DND-41 (cell line): ENCODE measurements around the gene FNBP1.
A peak's percentile ranks its signal among the peaks of the same experiment; 100 is the strongest.
"Not testable (repeated sequence)": the region's sequence is repeated elsewhere in the genome, so short reads cannot be mapped to it uniquely, and the experiment has no call there.

Source experiments
- ATAC-seq: fragments of 200-7000 bp; cut with Tn5 transposase; 3 replicates; pipeline ENCODE4 v1.9.1; 2021; ENCODE audit warnings: low read depth; ENCODE audit not compliant: insufficient read depth
- DNase-seq: peaks from one replicate; pipeline ENCODE4 v3.0.0-alpha.2; 2020
- H2AFZ ChIP-seq: 2 replicates; pipeline ENCODE4 v1.6.0; 2012; ENCODE audit warnings: low read depth, low read length
- H3K27ac ChIP-seq: 2 replicates; pipeline ENCODE4 v1.5.1; 2012; ENCODE audit warnings: low read length, inconsistent platforms
- H3K27me3 ChIP-seq: fragments of 200-600 bp; sonication (generic); 2 replicates; pipeline ENCODE4 v1.6.0; 2012; ENCODE audit warnings: low read length, mild to moderate bottlenecking, inconsistent platforms; ENCODE audit not compliant: insufficient read depth, poor library complexity
- H3K36me3 ChIP-seq: 2 replicates; pipeline ENCODE4 v1.5.1; 2012; ENCODE audit warnings: low read length, inconsistent platforms; ENCODE audit not compliant: insufficient read depth
- H3K4me1 ChIP-seq: 2 replicates; pipeline ENCODE4 v1.5.1; 2012; ENCODE audit warnings: mild to moderate bottlenecking, low read length; ENCODE audit not compliant: insufficient read depth
- H3K4me2 ChIP-seq: 2 replicates; pipeline ENCODE4 v1.6.0; 2012; ENCODE audit warnings: mild to moderate bottlenecking, moderate library complexity, low read length, inconsistent platforms; ENCODE audit not compliant: insufficient read depth
- H3K4me3 ChIP-seq, 2 experiments: fragments of 200-600 bp in 1 of 2; shearing (Covaris generic) in 1 of 2; 2 replicates each; pipeline ENCODE4 v1.5.1; 2012 to 2016; ENCODE audit warnings: inconsistent platforms in 2 of 2, low read length in 2 of 2, mild to moderate bottlenecking in 2 of 2, low read depth in 1 of 2, moderate library complexity in 1 of 2
- H3K79me2 ChIP-seq: 2 replicates; pipeline ENCODE4 v1.6.0; 2012; ENCODE audit warnings: low read length, inconsistent platforms; ENCODE audit not compliant: insufficient read depth
- H3K9ac ChIP-seq: 2 replicates; pipeline ENCODE4 v1.6.0; 2012; ENCODE audit warnings: low read depth, mild to moderate bottlenecking, inconsistent platforms, low read length, moderate library complexity
- H3K9me3 ChIP-seq: 2 replicates; pipeline ENCODE4 v1.5.1; 2012; ENCODE audit warnings: low read length, moderate library complexity, mild to moderate bottlenecking, inconsistent platforms; ENCODE audit not compliant: insufficient read depth, severe bottlenecking
- H4K20me1 ChIP-seq: 2 replicates; pipeline ENCODE4 v1.6.0; 2012; ENCODE audit warnings: low read length; ENCODE audit not compliant: insufficient read depth
- CTCF ChIP-seq: IDR thresholded peaks from 2 replicates; pipeline ENCODE4 v1.5.1; 2012; ENCODE audit warnings: borderline replicate concordance, low read length, moderate library complexity, mild to moderate bottlenecking; ENCODE audit not compliant: poor library complexity, severe bottlenecking; ENCODE audit errors: extremely low read depth
- EZH2 ChIP-seq: IDR thresholded peaks from 3 replicates; pipeline ENCODE4 v1.6.1; 2012; ENCODE audit warnings: borderline replicate concordance, low read depth, mild to moderate bottlenecking, moderate library complexity, low read length, inconsistent platforms; ENCODE audit not compliant: severe bottlenecking

The FNBP1 gene

DNA sequence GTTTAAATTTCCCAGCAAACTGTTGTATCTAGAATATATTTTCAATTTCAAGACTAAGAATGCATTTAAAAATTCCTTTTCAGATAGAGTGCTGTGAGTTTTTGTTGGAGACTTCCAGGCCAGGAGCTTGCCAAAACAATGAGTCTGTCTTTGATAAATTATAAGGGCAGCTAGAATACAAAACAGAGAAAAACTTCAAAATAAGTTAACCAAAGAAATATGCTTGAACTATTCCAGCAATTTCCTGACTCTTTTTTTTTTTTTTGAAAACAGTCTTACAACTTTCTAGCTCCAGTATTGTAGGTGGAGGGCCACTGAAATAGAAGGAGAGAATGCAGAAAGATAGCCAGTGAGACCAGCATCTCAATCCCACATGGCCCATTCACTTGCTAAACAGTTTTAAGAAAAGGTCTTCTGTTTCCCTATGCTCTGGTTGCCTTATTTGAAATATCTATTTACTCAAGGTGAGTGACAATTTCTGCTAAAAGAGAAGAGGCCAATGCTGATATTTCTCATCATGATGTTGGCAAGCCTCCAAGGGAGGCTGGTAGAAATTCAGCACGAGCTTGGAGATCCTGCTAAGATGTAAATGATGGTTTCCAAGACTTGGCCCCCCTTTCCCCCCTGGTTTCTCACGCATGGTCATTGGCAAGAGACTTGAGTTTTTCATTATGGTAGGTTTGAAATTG is 104.6 kb downstream of the FNBP1 start:
- Histone ChIP-seq H3K27me3 (no peaks in the 10 kb centered on the region), H2AFZ (no peak overlapping the region), H3K4me2 (no peak overlapping the region), H3K4me3 (no peak overlapping the region), H3K27ac (no peak overlapping the region), H4K20me1 (no peaks in the 10 kb centered on the region), H3K9me3 (peaks cover 12% of the 10 kb centered on the region), H3K9ac (no peak overlapping the region), H3K79me2 (peaks cover 82% of the 10 kb centered on the region), H3K36me3 (peaks cover 57% of the 10 kb centered on the region), H3K4me1 (peaks cover 18% of the 10 kb centered on the region; the same call in 1 of the 2 replicates)
- no peak for ATAC-seq
- no peak for DNase-seq
- no peak for TF ChIP-seq EZH2

DNA sequence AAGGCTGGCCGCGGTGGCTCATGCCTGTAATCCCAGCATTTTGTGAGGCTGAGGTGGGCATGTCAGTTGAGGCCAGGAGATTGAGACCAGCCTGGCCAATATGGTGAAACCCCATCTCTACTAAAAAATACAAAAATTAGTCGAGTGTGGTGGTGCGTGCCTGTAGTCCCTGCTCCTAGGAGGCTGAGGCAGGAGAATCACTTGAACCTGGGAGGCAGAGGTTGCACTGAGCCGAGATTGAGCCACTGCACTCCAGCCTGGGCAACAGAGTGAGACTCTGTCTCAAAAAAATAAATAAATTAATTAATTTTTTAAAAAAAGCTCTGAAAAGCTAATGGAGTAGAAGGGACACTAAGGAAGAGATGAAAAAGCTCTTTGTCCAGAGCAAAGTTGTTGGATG is 105.1 kb downstream of the FNBP1 start:
- not testable (repeated sequence) for H3K4me3 ChIP-seq, H2AFZ ChIP-seq, DNase-seq, H3K27me3 ChIP-seq, H3K9me3 ChIP-seq, H4K20me1 ChIP-seq, H3K27ac ChIP-seq, H3K4me2 ChIP-seq, ATAC-seq, H3K9ac ChIP-seq
- peaks cover 22% of the 10 kb centered on the region for H3K4me1 ChIP-seq
- H3K36me3 ChIP-seq, result peaks cover 56% of the 10 kb centered on the region
- H3K79me2 ChIP-seq, result peaks cover 83% of the 10 kb centered on the region

DNA sequence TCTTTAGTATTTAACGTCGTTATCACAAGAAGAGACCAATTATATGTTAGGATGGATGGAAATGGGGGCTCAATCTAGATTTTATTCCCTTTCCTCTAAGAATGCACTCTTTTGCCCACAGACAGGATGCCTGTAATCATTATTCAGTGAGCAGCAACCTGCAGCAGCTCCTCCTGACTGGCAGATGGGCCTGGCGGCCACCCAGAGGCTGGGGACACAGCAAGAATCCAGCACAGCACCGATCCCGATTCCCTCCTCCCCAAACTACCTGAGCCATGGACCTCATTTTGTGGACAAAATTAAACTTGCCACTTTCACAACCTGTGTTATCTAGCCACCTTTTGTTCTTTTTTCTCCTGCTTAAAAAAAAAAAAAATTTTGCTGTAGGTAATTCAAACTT is 106.8 kb downstream of the FNBP1 start:
- Histone ChIP-seq H3K4me1 (peaks cover 30% of the 10 kb centered on the region), H3K36me3 (peaks cover 51% of the 10 kb centered on the region), H3K4me3 (no peak overlapping the region), H3K79me2 (peaks cover 81% of the 10 kb centered on the region), H3K27me3 (no peaks in the 10 kb centered on the region), H3K9me3 (no peaks in the 10 kb centered on the region), H3K4me2 (no peak overlapping the region), H3K27ac (peak overlapping the region; percentile 54), H3K9ac (no peak overlapping the region), H2AFZ (no peak overlapping the region), H4K20me1 (no peaks in the 10 kb centered on the region)
- ATAC-seq (no peak), DNase-seq (no peak)
- no peak for TF ChIP-seq EZH2
- TF ChIP-seq CTCF, result no peak

DNA sequence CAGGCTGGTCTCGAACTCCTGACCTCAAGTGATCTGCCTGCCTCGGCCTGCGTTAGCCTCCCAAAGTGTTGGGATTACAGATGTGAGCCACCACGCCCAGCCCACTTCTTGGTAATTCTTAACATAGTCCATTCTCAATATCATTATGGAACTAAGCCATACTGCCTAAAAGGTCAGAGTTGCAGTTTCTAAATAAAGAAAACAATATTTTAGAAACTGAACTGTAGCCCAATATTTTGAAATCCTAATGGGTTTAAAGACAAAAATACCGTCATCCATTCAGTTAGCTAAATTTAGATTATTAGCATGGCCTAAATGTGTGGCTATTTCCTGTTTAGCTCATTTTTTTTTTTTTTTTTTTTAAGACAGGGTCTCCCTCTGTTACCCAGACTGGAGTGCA is 108.2 kb downstream of the FNBP1 start:
- DNase-seq, result no peak
- Histone ChIP-seq H3K4me2 (no peak overlapping the region), H3K9ac (no peak overlapping the region), H3K4me1 (peaks cover 25% of the 10 kb centered on the region), H3K79me2 (peaks cover 83% of the 10 kb centered on the region), H3K36me3 (peaks cover 55% of the 10 kb centered on the region), H3K9me3 (no peaks in the 10 kb centered on the region), H3K27ac (peak overlapping the region; percentile 20; the same call in 1 of the 2 replicates), H2AFZ (no peak overlapping the region), H4K20me1 (no peaks in the 10 kb centered on the region), H3K27me3 (no peaks in the 10 kb centered on the region), H3K4me3 (no peak overlapping the region)
- no peak for ATAC-seq
- no peak for TF ChIP-seq EZH2
- TF ChIP-seq CTCF, result no peak
